B cell (primary cell): ENCODE results near the gene VPS33A.

Source experiments
- CTCF ChIP-seq: fragments of 200-600 bp; IDR thresholded peaks from one replicate; pipeline ENCODE4 v1.8.0; 2022; ENCODE audit warnings: antibody characterized with exemption, mild to moderate bottlenecking
- EZH2 ChIP-seq: IDR thresholded peaks from 2 replicates; pipeline ENCODE4 v1.6.1; 2012; ENCODE audit warnings: borderline replicate concordance, low read depth, mild to moderate bottlenecking, moderate library complexity, low read length; ENCODE audit not compliant: insufficient read depth, poor library complexity, severe bottlenecking

- TF ChIP-seq CTCF (no peak), EZH2 (no peak)
These were observed 60.0 kb downstream of the VPS33A start for GRCh38 chr12:122206111-122206881.
